Endothelial cell of umbilical vein (primary cell): Measurements from ENCODE around the gene MASP2. TPM values are rescaled to one million over a fixed set of nuclear protein-coding genes. Genes with fewer than 3 reads are reported as not detected.

Experiments
- polyA plus RNA-seq, 4 experiments: library from polyadenylated mRNA; depleted of rRNA in 3 of 4; stranded (reverse) in 3 of 4; unstranded in 1 of 4; fragments of >200 nt; gene quantifications; 2 replicates each; pipeline versions ENCODE4 v1.2.1 to v1.2.3, GENCODE V29; 2011 to 2012; ENCODE audit warnings: missing spikeins in 1 of 4
- total RNA-seq: library from RNA; stranded (reverse); gene quantifications from 2 replicates; pipeline ENCODE4 v1.2.3, GENCODE V29; 2021

The MASP2 gene
- total and polyA plus RNA-seq, 2 donors (not counting 3 experiments of a cell fraction or from before 2014, with no cell fraction given), result 0.53 TPM; not detected in 1

Other genes starting within 250 kb of the MASP2 start
- gene TARDBP, start 34.6 kb downstream of the MASP2 start, total RNA-seq, result 171 and 183 TPM in 2 replicates
- 69.0 and 106 TPM in 2 replicates for gene TARDBP, start 34.6 kb downstream of the MASP2 start, polyA plus RNA-seq
- 167 and 172 TPM in 2 replicates for gene SRM, start 12.8 kb upstream of the MASP2 start, total RNA-seq
- gene SRM, start 12.8 kb upstream of the MASP2 start, polyA plus RNA-seq, result 81.3 and 84.0 TPM in 2 replicates
- 103 and 104 TPM in 2 replicates for gene EXOSC10, start 52.6 kb upstream of the MASP2 start, total RNA-seq
- 70.5 and 74.9 TPM in 2 replicates for gene EXOSC10, start 52.6 kb upstream of the MASP2 start, polyA plus RNA-seq
- not detected in 2 replicates for gene ANGPTL7, start 142.1 kb upstream of the MASP2 start, total RNA-seq
- not detected in 2 replicates for gene ANGPTL7, start 142.1 kb upstream of the MASP2 start, polyA plus RNA-seq
- gene MTOR, start 215.3 kb upstream of the MASP2 start, total RNA-seq, result 50.4 and 53.1 TPM in 2 replicates
- 30.2 and 33.5 TPM in 2 replicates for gene MTOR, start 215.3 kb upstream of the MASP2 start, polyA plus RNA-seq
- 12.7 and 13.0 TPM in 2 replicates for gene UBIAD1, start 226.0 kb upstream of the MASP2 start, total RNA-seq
- gene UBIAD1, start 226.0 kb upstream of the MASP2 start, polyA plus RNA-seq, result 17.8 and 20.5 TPM in 2 replicates